ENCODE data around the gene KLHL7.

DNA sequence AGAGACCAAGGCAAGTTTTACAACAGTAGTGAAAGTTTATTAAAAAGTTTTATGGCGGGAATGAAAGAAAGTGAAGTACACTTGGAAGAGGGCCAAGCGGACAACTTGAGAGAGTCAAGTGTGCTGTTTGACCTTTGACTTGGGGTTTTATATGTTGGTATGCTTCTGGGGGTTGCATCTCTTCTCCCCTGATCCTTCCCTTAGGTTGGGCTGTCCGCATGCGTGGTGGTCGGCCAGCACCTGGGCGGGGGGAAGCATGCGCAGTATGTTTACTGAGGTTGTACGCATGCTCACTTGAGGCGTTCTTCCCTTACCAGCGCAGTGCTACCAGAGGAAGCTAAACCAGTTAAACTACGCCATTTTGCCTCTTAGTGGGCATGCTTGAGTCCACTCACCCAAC is 108.2 kb downstream of the KLHL7 start:
- TF ChIP-seq, protein P1, sequence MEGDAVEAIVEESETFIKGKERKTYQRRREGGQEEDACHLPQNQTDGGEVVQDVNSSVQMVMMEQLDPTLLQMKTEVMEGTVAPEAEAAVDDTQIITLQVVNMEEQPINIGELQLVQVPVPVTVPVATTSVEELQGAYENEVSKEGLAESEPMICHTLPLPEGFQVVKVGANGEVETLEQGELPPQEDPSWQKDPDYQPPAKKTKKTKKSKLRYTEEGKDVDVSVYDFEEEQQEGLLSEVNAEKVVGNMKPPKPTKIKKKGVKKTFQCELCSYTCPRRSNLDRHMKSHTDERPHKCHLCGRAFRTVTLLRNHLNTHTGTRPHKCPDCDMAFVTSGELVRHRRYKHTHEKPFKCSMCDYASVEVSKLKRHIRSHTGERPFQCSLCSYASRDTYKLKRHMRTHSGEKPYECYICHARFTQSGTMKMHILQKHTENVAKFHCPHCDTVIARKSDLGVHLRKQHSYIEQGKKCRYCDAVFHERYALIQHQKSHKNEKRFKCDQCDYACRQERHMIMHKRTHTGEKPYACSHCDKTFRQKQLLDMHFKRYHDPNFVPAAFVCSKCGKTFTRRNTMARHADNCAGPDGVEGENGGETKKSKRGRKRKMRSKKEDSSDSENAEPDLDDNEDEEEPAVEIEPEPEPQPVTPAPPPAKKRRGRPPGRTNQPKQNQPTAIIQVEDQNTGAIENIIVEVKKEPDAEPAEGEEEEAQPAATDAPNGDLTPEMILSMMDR (conservative IDR thresholded peaks at IDR 0.05): no peak
- no peak for TF ChIP-seq EZH2 (IDR thresholded peaks at IDR 0.05; ENCODE audit: low read depth)
